NCI-H2107 treated with DMSO at 0.1 percent for 48 hours (cell line): Measurements from ENCODE around the gene VENTX.

Source experiments
- DNase-seq: peaks from one replicate; lab custom pipeline; 2025; ENCODE audit not compliant: unreplicated experiment; lab: John Stamatoyannopoulos, UW

The VENTX gene, protein sequence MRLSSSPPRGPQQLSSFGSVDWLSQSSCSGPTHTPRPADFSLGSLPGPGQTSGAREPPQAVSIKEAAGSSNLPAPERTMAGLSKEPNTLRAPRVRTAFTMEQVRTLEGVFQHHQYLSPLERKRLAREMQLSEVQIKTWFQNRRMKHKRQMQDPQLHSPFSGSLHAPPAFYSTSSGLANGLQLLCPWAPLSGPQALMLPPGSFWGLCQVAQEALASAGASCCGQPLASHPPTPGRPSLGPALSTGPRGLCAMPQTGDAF

DNA sequence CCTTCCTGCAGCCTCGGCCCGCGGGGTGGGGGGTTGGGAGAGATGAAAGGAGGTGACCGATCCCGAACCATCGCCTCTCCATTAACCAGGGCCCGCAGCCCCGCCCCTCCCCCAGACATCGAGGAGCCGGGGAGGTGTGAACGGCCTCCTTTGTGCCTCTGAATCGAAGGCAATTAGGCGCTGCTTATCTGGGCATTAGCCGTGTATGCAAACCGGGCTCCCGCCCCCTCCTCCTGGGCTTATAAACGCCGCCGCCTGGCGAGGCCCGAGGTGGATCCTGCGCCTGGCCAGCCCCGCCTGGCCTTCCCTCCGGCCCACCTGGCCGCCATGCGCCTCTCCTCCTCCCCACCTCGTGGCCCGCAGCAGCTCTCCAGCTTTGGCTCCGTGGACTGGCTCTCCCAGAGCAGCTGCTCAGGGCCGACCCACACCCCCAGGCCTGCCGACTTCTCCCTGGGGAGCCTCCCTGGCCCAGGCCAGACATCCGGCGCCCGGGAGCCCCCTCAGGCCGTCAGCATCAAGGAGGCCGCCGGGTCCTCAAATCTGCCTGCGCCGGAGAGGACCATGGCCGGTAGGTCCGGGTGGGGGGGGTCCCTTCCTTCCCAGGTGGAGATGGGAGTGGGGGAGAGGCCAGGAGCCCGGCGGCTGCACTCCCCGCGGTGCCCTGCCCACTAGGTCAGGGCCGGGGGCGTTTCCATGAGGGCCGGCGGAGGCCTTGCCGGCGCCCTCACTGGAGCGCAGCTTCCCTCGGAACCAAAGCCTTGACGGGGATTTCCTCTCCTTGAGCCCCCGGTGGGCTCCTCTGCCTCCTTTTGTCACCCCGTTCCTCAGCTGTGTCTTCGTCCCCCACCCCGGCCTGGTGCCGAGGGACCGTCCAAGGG lies at the start of gene VENTX:
TSS of gene VENTX (plus strand) at position 268 of the 878 bp plus-strand sequence. CDS start at position 328, 60 bp downstream.
- DNase-seq: no peak

DNA sequence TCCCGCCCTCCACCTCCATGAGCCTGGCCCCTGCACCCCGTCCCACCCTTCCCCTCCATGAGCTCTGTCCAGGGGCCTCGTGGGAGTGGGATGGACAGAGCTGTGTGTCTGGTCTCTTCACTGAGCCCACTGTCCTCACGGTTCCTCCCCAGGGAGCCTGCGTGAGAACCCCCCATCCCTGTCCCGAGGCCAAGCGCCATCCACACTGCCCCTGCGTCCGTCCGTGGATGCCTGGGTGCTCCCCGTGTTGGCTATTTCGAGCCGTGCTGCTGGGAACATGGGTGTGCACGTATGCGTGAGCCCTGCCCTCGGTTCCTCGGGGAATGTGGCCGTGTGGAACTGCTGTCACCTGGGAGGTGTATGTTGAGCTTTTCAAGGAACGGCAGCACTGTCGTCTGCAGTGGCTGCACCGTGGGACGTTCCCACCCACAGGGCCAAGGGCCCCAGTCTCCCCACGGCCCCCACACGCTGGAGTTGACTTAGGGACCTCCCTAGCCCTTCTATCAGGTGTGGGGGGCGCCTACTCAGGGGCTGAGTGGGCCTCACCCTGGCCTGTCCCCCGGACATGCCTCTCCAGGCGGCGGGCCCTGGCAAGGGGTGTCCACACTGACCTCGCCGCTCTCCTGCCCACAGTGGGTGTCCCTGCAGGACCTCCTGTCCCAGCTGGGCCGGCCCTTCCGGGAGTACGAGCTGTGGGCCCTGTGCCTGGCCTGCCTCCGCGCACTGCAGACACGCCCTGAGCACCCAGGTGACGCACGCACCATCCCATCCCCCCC lies 49.6 kb upstream of the VENTX start:
- no peak for DNase-seq

DNA sequence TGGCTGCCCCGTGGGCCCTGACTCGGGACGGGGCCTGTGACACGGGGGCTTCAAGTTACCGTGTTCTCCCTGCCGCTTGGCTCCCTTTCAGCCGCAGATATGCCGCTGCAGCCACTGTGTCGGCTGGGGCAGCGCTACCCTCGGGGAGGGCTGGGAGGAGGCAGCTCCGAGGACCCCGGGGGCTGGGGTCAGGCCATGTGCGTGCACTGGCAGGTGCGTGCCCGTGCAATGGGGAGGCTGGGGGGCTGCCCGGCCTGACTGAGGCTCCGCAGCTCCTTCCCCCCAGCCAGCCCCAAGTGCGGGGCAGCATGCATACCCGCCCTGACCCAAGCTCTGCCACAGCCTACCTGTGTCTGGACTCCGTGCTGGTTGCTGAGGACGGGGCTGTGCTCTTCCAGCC lies 48.4 kb upstream of the VENTX start:
- no peak for DNase-seq

DNA sequence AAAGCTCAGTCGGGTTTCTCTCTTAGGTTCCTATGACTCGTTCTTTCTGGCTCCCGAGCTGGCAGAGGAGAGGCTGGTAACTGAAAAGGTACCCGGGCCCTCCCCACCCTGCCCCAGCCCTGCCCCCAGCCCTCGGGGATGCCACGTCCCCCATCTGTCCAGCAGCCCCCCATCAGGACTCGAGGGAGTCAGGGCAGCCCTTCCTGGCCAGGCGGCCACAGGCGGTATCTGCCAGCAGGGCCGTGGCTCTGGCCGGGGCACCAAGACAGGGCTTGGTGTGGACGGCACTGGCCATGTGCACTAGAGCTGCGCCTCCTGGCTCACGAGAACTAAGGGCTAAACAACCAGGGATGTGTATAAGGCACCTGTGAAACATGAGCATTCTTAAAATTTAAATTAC lies 47.9 kb upstream of the VENTX start:
- no peak for DNase-seq

DNA sequence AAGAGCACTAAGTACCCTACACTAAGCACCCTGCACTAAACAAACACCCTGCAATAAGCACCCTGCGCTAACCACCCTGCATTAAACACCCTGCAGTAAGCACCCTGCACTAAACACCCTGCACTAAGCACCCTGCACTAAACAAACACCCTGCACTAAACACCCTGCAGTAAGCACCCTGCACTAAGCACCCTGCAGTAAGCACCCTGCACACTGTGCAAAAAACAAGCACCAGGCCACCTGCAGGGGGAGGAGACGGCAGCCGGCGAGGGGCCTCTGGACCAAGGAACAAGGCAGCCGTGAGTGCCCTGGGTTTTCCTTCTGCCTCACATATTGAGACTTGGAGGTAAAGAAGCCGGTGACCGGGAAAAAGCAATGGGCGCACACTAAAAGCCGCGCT lies 47.4 kb upstream of the VENTX start:
- no peak for DNase-seq

DNA sequence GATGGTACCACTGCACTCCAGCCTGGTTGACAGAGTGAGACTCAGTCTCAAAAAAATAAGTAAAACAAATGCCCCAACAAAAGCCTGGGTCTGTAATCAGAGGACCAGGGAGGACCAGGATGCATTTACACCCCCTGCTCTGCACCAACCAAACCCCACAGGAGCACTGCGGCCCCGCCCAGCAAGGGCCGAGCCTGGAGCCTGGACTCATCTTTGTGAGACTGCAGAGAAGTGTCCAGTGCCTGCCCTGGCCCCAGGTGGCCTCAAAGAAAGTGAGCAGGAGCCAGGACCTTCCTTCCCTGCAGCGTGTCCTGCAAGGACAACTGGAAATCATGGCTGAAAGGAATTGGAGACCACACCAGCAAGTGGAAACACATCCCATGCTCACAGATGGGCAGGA lies 46.0 kb upstream of the VENTX start:
- DNase-seq: no peak

DNA sequence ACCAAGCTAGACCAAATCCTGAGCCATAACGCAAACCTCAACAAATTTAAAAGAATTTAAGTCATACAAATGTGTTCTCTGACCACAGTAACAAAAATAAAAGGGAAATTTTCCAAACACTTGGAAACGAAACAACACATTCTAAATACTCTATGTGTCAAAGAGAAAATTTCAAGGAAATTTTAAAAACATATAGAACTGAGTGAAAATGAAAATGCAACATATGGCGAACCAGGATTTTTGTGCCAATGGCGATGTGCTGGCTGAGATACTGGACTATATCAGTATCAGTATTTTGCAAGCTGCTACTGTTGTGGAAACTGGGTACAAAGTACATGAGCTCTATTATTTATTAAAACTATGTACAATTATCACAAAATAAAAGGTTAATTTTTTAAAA lies 43.5 kb upstream of the VENTX start:
- no peak for DNase-seq

DNA sequence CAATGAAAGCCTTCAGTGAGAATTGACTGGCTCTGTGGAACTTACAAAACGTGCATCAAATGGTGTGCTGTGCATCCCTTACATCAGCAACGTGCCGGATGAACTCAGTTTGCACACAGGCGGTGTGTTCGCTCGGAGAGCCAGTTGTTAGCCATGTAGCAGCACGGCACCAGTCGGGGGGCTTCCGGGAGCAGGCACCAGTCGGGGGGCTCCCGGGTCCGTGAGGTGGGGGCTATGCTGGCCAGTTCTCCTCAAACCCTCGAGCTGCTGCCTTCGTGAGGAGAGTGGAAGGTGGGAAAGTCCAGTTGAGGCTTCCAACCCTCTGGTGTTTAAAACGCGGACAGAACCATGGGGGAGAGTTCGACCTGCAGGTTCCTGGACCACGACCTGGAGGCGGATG lies 42.6 kb upstream of the VENTX start:
- no peak for DNase-seq

DNA sequence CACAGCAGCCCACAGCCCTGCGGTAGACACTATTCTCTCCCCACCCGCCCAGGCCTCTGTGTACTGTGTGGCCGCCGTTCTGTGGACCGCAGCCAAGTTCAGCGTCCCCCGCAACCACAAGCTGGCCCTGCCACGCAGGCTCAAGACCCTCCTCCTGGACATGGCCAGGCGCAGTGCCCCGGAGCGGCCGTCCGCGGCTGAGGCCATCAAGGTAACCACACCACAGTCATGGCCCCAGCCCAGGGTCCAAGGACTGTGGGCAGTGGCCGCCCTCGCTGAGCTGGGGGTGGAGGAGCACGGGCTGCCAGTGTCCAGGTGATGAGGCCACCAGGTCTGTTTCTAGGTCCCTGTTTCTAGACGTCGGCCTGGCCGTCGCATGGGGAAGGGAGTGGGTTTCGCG lies 42.0 kb upstream of the VENTX start:
- DNase-seq: no peak

DNA sequence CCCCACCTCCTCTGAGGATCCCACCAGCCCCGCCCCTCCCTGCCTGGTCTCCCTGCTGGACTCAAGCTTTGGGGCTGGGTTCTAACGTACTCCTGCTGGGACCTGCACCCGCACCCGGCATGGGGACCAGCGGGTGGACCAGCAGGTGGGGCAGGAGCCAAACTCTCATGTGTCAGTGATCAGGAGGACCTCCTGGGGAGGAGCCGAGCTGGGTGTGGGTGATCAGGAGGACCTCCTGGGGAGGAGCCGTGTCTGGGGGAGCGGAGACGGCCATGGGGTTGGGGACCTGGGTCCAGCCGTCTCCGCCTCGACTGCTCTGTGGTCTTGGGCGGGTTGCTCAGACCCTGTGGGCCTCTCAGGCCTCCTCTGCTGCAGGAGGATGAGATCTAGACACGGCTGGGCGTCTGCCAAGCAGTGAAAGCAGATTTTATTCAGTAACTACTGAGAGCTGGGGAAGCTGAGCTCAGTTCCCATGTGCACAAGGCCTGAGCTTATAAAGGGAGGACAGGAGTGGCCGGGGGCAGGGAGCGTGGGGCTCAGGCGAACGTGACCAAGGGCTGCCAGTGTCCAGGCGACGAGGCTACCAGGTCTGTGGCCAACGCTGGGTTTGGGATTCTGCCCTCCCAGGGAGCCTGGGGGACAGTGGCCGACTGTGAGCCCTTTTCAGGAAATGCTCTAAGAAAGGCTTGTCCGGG lies 41.3 kb upstream of the VENTX start:
- DNase-seq: no peak

DNA sequence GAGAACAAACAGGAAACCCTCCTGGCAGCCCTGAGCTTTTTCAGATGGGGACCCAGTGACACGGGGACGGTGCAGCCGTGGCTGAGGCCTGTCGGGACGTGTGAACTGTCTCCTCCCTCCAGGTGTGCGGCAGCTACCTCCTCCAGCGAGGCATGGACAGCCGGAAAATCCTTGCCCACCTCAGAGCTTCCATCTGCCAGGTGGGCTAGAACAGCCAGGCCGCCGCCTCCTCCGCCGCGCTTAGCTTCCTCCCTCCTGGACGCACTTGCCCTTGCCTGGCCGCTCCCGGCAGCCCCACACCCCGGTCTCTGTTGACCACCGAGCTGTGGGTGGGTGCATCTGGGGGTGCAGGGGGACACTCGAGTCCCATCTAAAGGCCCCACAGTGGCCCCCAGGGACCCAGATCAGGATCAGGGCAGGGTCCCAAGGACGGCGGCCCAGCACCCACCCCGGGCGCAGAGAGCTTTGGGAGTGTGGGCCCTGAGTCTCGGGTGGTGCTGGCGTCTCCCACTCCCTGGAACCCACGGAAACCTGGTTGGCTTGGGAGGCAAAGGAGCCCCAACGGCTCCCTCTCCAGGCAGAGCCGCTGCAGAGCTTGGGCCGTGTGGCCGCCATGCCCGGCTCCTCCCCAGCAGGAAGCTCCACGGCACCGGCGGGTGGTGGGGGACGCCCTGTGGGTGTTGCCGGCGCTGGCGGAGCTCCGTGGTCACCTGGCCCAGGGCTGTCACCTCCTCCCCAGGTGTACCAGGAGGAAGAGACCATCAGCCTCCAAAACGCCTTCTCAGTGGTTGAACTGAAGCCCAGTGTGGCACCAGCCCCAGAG lies 40.5 kb upstream of the VENTX start:
- no peak for DNase-seq

DNA sequence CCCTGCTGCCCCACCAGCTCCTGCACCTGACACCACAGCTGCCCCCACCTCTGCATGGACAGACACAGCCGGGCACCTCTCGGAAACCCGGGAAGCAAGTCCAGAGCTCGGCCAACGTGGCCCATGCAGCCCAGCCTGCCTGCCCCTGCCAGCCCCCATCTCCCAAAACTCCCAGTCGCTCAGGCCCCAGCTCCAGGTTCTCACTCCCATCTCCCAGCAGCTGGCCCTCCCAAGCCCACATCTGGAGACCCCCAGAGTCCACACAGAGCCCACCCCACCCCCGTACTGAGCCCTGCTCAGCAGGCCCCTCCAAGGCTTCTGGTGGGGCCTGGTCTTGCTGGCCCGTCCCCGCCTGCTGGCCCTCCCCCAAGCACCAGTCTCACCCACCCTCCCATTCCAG lies 39.9 kb upstream of the VENTX start:
- DNase-seq: no peak

DNA sequence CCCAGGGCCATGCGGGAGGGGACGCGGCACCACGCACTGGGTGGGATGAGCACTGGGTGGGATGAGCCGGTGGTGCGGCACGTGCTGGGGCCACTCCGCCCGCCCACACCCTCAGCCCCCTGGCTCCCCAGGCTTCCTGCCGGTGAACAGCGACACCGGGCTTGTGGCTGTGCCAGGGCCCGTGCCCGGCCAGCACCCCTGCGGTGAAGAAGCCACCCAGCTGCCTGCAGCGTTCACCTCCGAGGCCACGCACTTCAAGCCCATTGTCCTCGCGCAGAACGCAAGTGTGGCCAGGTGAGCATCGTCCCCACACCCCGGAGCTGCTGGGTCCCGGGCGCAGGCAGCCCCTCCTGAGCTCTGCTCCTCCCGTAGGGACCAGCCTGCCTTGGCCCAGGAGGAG lies 39.4 kb upstream of the VENTX start:
- DNase-seq: no peak

DNA sequence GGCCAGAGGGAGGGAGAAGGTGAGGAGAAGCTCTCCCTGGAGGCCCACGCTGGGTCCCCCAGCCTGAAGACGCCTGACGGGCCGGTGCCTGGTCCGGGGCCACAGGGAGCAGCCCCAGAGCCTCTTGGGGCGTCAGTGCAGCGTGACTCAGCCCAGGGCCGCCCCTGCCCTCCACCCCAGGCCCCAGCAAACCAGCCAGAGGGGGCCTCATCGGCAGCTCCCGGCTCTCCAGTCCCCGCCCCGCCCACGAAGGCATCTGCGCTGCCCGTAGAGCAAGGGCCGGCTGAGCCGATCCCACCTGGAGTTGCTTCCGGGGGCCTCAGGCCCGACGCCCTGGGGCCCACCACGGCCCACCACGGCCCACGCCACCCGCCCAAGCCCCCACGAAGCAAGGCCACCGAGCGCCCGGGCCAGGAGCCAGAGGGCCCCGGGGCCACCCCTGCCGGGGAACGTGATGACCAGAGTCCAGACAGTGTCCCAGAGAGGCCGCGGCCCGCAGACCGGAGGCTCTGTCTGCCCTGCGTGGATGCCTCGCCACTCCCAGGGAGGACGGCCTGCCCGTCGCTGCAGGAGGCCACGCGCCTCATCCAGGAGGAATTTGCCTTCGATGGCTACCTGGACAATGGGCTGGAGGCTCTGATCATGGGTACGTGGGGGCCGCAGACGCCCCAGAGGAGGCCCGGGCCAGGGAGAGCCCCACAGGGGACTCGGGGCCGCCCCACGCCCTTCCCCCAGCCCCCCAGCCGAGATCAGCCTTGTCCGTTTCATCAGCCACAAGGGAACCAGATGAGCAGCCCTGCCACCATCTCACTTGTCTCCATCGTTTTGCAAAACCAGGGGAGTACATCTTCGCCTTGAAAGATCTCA lies 38.8 kb upstream of the VENTX start:
- no peak for DNase-seq

DNA sequence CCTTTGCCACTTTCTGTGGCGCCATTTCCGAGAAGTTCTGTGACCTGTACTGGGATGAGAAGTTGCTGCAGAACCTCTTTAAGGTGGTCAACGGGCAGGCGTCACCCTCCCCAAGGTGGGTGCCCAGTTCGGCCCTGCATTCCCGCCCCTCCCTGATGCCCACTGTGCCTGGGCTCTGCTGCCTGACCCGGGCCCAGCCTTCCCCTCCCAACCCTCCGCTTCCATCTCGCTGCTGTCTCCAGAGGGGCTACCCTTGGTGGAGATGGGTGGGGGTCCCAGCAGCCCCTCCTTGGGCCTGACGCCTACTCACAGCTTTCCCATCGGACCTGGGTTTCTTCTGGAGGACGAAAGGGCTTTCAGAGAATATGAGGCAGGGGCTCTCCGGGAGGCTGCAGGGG lies 38.2 kb upstream of the VENTX start:
- no peak for DNase-seq

DNA sequence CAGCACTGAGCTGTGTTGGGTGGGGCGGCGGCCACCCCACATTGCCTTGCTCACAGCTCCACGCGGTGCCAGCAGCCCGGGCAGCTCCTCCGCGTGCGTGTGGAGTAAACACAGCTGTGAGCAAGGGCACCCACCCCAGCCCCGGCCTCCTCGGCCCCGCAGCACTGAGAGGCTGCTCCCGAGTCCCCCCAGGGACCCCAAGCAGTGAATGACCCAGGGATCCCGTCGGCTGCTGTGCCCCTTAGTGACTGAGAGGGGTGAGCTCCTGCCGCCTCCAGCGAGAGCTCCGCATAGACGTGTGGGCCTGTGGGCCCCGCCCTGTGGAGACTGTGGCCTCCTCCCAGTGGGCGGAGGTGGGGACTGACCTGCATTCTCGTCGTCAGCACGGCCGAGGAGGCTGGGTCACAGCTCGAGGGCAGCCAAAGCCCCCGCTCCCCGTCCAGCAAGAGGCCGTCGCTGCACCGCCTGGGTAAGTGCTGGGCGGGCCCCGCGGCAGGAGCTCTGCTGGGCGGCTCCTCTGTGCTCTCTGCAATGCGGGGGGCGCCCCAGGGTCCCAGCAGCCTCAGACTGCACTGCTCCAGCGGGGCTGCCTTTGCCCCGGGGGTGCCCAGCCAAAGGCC lies 37.6 kb upstream of the VENTX start:
- no peak for DNase-seq

DNA sequence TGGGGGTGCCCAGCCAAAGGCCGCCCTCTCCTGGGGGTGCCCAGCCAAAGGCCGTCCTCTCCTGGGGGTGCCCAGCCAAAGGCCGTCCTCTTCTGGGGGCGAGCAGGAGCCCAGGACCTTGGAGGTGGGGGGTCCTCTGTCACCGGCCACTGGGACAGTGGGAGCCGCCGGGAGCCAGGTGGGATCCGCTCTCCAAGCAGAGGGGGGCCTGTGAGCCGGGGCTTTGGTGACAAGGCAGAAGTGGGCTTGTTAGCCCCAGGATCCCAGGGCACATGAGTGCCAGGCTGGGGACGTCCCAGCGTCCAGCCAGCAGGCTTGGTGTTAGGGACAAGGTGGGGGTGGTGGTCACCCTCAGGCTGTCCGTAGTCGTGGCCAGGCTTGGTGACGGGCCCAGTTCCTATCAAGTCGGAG lies 37.0 kb upstream of the VENTX start:
- no peak for DNase-seq

DNA sequence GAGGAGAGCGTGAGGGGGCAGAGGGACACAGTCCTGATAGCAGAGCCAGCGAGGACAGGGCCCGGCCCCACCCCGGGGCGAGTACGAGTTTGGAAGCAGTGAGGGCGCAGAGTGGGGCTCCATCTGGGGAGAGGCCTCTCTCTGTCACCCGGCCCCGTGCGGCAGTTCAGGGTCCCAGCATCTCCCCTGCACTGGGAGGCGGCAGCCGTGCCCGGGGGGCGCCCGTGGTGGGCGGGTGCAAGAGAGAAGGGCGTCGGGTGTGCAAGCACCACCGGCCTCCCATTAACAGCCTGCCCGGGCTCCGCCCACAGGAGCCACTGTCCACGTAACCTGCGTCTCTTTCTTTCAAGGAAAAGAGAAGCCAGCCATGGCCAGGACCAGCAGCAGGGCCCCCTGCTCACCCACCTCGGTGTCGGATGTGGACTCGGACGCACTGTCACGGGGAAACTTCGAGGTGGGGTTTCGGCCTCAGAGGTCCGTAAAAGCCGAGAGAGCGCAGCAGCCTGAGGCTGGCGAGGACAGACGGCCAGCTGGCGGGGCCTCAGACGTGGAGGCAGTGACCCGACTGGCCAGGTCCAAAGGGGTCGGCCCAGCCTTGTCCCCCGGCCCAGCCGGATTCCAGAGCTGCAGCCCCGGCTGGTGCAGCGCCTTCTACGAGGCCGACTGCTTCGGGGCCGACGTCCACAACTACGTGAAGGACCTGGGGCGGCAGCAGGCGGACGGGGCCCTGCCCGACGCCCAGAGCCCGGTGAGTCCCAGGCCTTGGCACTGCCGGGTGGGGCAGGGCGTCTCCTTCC lies 36.3 kb upstream of the VENTX start:
- no peak for DNase-seq
